Osteoblast (primary cell): ENCODE measurements around the gene CCDC70. TPM values are rescaled to one million over a fixed set of nuclear protein-coding genes. Genes with fewer than 3 reads are reported as not detected.

Experiments
- DNase-seq: peaks from one replicate; pipeline ENCODE4 v3.0.0; 2011; ENCODE audit warnings: low spot score, mixed read lengths; ENCODE audit not compliant: insufficient read length; ENCODE audit errors: missing footprints
- H2AFZ ChIP-seq: 2 replicates; pipeline ENCODE4 v1.6.0; 2011; ENCODE audit warnings: mild to moderate bottlenecking, low read length
- H3K27ac ChIP-seq: 2 replicates; pipeline ENCODE4 v1.5.1; 2011; ENCODE audit warnings: mild to moderate bottlenecking, low read depth, low read length, moderate library complexity
- H3K27me3 ChIP-seq: 2 replicates; pipeline ENCODE4 v1.6.0; 2012; ENCODE audit warnings: mild to moderate bottlenecking, control low read depth, inconsistent platforms, low read length, moderate library complexity; ENCODE audit not compliant: insufficient read depth
- H3K36me3 ChIP-seq: 2 replicates; pipeline ENCODE4 v1.5.1; 2011; ENCODE audit warnings: mild to moderate bottlenecking, low read length, control low read depth, moderate library complexity; ENCODE audit not compliant: insufficient read depth
- H3K4me1 ChIP-seq: 2 replicates; pipeline ENCODE4 v1.5.1; 2011; ENCODE audit warnings: mild to moderate bottlenecking, low read length, control low read depth, moderate library complexity; ENCODE audit not compliant: insufficient read depth
- H3K4me2 ChIP-seq: 2 replicates; pipeline ENCODE4 v1.6.0; 2011; ENCODE audit warnings: mild to moderate bottlenecking, low read length; ENCODE audit not compliant: insufficient read depth
- H3K4me3 ChIP-seq: fragments of 200-600 bp; sonication (generic); 3 replicates; pipeline ENCODE4 v1.5.1; 2012; ENCODE audit warnings: mild to moderate bottlenecking, low read length, inconsistent platforms; ENCODE audit not compliant: insufficient read depth
- H3K79me2 ChIP-seq: 2 replicates; pipeline ENCODE4 v1.6.0; 2012; ENCODE audit warnings: mild to moderate bottlenecking, low read length, control low read depth, inconsistent platforms; ENCODE audit not compliant: insufficient read depth
- H3K9me3 ChIP-seq: 2 replicates; pipeline ENCODE4 v1.5.1; 2011; ENCODE audit warnings: low read depth, low read length, control low read depth
- H4K20me1 ChIP-seq: 2 replicates; pipeline ENCODE4 v1.6.0; 2012; ENCODE audit warnings: mild to moderate bottlenecking, low read length, control low read depth; ENCODE audit not compliant: insufficient read depth
- CTCF ChIP-seq: IDR thresholded peaks from 2 replicates; pipeline ENCODE4 v1.5.1; 2011; ENCODE audit warnings: mild to moderate bottlenecking, low read depth, low read length, moderate library complexity; ENCODE audit errors: extremely low read depth
- total RNA-seq: library from RNA; depleted of rRNA; stranded (reverse); fragments of >200 nt; gene quantifications from 2 replicates; pipeline ENCODE4 v1.2.3, GENCODE V29; 2012

The CCDC70 gene
- total RNA-seq, 1 donor = not detected

GRCh38 chr13:51887468-51887867, 25.7 kb downstream of the CCDC70 start:
- Histone ChIP-seq H3K27ac (no peak overlapping the region), H2AFZ (no peak overlapping the region), H4K20me1 (no peaks in the 10 kb centered on the region), H3K79me2 (no peaks in the 10 kb centered on the region), H3K4me2 (no peak overlapping the region), H3K36me3 (no peaks in the 10 kb centered on the region), H3K4me1 (no peaks in the 10 kb centered on the region), H3K27me3 (peaks cover 6% of the 10 kb centered on the region), H3K4me3 (no peak overlapping the region), H3K9me3 (no peaks in the 10 kb centered on the region)
- no peak for DNase-seq
- TF ChIP-seq CTCF = no peak

DNA sequence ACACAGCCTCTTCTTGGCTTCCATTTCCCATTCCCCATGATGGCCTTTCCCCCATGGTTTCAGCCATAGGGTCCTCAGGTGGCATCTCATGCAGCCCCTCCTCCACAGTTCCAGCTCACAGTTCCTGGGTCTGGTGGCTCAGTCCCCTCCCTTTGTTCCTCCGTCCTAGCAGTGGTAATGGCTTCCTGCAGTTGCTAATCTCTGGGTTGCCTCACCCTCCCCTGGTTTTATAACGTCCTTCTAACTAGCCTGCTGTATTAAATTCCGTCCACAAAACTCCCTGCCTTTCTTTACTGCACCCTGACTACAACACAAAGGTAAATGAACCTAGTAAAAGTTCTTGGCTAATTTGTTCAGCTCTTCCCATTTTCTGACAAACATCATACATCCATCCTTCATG, 30.9 kb downstream of the CCDC70 start:
- no peaks in the 10 kb centered on the region for H3K4me1 ChIP-seq
- H3K27ac ChIP-seq = no peak overlapping the region
- H3K9me3 ChIP-seq = no peaks in the 10 kb centered on the region
- H3K4me2 ChIP-seq = no peak overlapping the region
- no peaks in the 10 kb centered on the region for H3K36me3 ChIP-seq
- no peak overlapping the region for H3K4me3 ChIP-seq
- peaks cover 7% of the 10 kb centered on the region for H3K27me3 ChIP-seq
- H2AFZ ChIP-seq = no peak overlapping the region
- H3K79me2 ChIP-seq = no peaks in the 10 kb centered on the region
- no peaks in the 10 kb centered on the region for H4K20me1 ChIP-seq
- DNase-seq = no peak
- no peak for TF ChIP-seq CTCF

- H3K4me3 ChIP-seq = no peak overlapping the region
- H3K4me2 ChIP-seq = no peak overlapping the region
- no peak overlapping the region for H3K27ac ChIP-seq
- no peaks in the 10 kb centered on the region for H3K9me3 ChIP-seq
- H4K20me1 ChIP-seq = no peaks in the 10 kb centered on the region
- no peak overlapping the region for H2AFZ ChIP-seq
- no peak for DNase-seq
- H3K4me1 ChIP-seq = no peaks in the 10 kb centered on the region
- H3K27me3 ChIP-seq = peaks cover 7% of the 10 kb centered on the region
- no peaks in the 10 kb centered on the region for H3K79me2 ChIP-seq
- H3K36me3 ChIP-seq = no peaks in the 10 kb centered on the region
- TF ChIP-seq CTCF = no peak
These were observed 32.5 kb downstream of the CCDC70 start for GRCh38 chr13:51894239-51894638.

DNA sequence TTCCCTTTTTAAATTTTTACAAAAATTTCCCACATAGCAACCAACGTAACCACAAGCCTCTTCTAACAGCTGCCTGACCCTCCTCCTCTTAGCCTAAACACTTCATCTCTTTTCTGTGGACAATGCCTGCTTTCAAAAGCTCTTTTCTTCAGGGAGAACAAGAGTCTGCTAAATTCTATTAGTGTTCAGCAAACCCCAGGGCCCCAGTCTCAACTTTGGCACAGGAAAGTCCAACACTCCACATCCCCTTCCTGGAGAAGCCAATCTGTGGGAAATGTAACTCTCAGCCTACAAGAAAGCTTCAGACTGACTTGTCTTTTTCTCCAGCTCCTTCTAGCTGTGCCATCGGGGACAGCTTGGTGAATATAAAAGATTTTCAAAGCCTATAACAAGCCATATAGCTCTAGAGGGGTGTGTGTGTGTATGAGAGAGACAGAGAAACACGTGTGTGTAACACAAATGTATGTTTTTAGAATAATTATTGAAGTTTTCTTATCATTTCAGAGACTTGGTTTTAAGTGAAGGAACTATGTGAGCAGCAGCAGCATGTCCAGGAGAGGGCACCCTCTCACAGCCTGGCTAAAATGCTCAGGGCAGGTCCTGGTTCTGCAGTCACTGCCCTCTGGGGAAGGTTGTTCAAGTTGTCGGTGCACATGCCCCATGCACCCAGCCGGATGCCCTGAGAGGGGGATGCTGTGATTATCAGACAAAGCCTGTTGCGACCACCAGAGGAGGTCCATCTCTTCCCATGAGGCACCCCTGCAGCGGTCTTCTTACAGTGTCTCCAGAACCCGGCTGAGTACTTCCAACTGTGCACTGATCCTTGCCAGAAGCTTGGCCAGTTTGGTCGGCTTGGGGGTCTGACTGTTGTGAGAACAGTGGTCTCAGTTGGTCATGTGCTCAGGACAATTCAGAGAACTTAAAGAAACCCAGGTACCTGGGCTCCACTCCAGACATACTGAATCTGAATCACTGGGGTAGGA, 34.4 kb downstream of the CCDC70 start:
- no peak overlapping the region for H3K4me3 ChIP-seq
- no peak overlapping the region for H3K27ac ChIP-seq
- TF ChIP-seq CTCF = peak; percentile 91
- DNase-seq = peak; percentile 84
- no peaks in the 10 kb centered on the region for H3K4me1 ChIP-seq
- no peaks in the 10 kb centered on the region for H3K9me3 ChIP-seq
- peaks cover 14% of the 10 kb centered on the region for H3K27me3 ChIP-seq
- H3K79me2 ChIP-seq = no peaks in the 10 kb centered on the region
- no peaks in the 10 kb centered on the region for H3K36me3 ChIP-seq
- no peak overlapping the region for H2AFZ ChIP-seq
- H4K20me1 ChIP-seq = no peaks in the 10 kb centered on the region
- H3K4me2 ChIP-seq = no peak overlapping the region
